GM21526 (cell line): ENCODE measurements around the gene TPPP.
A peak's percentile ranks its signal among the peaks of the same experiment; 100 is the strongest.
"Not testable (repeated sequence)": the region's sequence is repeated elsewhere in the genome, so short reads cannot be mapped to it uniquely, and the experiment has no call there.

Experiments used
- ATAC-seq: cut with Tn5 transposase; IDR thresholded peaks from one replicate; pipeline ENCODE4 v1.9.1; 2021; ENCODE audit warnings: moderate library complexity; ENCODE audit not compliant: unreplicated experiment, low FRiP score

TPPP gene

DNA sequence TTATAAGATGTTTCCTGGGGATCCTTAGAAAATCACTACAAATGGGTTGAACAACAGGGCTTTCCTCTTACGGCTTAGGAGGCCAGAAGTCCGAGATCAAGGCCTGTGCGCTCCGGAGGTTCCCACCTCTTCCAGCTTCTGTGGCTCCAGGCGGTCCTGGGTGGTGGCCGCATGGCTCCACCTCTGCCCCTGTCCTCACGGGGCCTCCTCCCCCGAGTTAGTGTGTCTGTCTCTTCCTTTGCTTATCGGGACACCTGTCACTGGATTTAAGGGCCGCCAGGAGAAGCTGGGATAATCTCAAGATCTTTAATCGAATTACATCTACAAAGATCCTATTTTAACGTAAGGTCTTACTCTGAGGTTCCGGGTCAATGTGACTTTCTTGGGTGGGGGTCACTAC lies 2.3 kb upstream of the TPPP start:
- not testable (repeated sequence) for ATAC-seq

GRCh38 chr5:694042-694431 lies 885 bp upstream of the TPPP start:
- not testable (repeated sequence) for ATAC-seq

DNA sequence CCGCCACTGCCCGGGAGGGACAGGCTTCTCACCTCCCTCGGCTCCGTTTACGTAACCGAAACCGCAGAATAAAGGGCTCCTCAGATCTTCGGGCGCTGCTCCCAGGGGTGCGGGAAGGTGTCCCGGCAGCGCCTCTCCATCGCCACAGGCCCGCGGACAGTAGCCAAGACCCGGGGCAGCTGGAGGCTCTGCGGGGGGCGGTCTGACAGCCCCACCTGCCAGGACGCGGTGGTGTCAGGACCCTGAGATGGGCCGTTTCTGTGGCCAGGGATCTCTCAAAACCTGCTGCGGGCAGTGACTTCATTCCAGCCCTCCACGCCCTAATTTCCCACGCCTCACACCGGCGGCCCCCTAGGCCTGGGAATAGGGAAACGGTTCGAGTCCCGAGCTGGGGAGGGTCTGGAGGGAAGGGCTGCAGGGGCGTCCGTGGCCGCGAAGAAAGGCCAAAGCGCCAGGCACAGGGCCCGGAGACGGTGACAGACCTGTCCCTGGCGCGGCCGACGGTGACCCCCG lies 567 bp downstream of the TPPP start:
- peak; percentile 24 for ATAC-seq

- ATAC-seq: no peak
These were observed 1.2 kb downstream of the TPPP start for GRCh38 chr5:691817-692528.

DNA sequence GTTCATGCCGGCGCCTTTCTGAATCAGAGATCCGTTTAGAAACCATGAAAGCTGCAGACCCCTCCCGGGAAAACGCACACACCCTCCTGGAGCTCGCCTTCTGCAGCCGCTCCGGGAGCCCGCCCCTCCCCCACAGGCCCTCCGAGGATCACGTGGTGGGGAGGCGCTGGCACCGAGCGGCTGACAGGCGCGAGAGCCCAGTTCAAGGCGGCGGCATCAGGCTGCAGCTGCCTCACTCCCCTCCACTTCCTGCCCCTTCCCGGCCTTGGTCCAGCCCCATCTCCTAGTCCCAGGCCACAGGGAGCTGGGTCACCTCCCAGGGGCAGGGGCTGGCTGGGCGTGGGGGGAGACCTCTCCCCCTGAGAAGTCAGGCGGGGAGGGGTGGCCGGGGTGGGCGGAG lies 2.1 kb downstream of the TPPP start:
- ATAC-seq: not testable (repeated sequence)

GRCh38 chr5:690293-690692 lies 2.9 kb downstream of the TPPP start:
- ATAC-seq: not testable (repeated sequence)

GRCh38 chr5:688348-689010 lies 4.7 kb downstream of the TPPP start:
- not testable (repeated sequence) for ATAC-seq

GRCh38 chr5:686936-687335 lies 6.2 kb downstream of the TPPP start:
- ATAC-seq: not testable (repeated sequence)

DNA sequence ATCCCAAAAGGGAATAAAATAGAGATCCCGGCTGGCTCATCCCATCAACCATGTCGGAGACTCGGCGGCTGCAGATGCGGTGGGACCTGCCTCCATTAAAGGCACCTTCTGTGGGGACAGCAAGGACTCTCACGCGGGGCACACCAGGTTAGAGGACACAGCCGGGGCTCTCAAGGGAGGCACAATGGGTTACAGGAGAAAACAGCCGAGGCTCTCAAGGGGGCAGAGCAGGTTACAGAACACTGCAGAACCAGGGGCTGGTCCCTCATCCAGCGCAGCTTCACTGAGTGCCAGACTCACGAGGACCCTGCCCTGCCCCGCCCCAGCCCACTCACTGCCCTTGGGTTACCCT lies 7.0 kb downstream of the TPPP start:
- not testable (repeated sequence) for ATAC-seq

DNA sequence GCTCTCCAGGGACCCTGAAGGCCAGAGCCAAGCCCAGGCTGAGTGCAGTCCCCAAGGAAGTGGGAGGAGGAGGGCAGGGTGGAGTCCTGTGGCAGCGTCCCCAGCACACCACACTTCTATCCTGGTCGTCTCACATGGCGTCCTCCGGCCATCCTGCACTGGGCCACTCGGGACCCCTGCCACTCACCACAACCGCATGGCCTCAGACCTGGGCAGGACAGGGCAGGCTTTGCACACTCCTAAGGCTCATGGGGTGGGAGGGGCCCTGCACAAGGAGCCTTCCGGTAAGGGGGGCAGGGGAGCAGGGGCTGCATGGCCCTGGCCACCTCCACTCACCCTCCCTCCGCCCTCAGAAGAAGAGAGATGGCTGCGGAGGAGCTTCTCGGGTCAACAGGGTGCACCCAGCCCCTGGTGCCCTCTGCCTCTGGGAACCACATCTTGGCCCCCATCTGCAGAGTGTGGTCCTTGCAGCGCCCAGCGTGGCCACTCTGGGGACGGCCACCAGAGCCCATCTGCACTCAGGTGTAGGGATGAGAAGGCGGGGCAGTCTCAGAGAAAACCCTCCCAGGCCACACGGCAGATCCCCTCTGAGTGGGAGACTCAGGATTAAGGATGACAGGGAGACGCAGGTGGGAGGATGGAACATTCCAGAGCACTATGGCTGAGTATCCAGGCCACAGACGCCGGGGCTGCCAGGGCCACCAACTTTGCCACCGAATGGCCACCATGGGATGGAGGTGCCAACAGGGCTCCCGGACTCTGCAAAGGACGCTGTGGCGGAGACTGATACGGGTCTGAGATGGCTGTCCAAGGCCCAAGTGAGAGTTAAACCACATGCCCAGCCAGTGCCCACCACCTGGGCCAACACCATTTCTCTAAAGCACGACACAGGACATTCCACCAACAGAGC lies 7.6 kb downstream of the TPPP start:
- ATAC-seq: no peak

DNA sequence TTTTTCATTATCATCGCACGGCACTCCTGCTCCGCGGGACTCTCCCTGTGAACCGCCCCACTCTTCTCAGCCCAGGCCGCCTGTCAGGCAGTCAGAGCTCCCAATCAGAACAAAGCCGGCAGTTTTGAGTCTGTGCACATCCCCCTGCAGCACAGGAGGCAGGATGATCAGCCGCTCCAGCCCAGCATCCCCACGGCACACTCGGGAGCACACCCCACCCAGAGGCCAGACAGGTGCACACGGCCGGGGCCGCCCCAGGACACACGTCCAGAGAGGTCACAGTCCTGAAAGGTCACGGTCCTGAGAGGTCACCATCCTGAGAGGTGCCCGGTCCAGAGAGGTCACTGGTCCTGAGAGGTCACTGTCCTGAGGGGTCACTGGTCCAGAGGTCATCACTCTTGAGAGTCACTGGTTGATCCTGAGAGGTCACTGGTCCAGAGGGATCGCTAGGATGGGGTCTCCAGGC lies 8.4 kb downstream of the TPPP start:
- no peak for ATAC-seq

DNA sequence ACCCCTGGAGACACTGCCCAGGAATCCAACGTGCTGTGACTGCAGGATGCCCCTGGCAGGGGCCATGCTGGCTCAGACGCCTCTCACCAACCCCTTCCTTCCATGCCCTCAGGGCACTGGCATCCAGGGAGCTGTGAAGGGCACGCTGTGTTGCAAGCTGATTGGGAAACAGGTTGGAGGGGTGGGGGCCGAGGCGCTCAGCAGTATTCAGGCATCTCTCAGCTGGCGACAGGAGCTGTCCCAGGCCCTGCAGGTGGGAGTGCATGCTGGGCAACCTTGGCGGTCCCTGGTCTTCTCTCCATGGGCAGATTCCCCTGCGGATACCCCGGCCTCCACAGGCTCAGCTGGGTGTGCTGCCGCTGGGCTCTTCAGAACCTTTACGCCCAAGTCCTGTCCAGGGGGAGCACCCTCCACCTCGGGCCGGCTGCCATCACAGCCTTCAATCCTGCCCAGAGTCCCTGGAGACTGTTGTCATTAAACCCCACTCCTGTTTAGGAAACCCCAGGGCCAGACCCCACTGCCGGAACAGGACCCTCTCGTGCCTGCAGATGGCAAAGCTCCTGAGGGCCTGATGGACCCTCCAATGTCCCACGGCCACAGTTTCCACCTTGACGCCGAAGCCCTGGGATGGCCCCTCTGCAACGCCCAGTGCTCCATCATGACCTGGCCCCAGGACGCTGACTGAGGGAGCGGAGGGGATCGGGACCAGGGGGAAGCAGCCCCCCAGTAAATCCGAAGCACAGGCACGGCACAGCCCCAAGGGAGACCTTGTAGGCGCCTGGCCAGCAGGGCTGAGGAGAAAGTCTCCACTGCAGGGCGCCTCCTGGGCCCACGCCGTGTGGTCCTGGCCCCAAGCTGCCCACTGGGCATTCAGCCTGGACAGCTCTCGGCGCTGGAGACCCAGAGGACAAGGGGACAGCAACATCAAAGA lies 9.3 kb downstream of the TPPP start:
- no peak for ATAC-seq

- ATAC-seq: not testable (repeated sequence)
These were observed 10.3 kb downstream of the TPPP start for GRCh38 chr5:682651-683358.

DNA sequence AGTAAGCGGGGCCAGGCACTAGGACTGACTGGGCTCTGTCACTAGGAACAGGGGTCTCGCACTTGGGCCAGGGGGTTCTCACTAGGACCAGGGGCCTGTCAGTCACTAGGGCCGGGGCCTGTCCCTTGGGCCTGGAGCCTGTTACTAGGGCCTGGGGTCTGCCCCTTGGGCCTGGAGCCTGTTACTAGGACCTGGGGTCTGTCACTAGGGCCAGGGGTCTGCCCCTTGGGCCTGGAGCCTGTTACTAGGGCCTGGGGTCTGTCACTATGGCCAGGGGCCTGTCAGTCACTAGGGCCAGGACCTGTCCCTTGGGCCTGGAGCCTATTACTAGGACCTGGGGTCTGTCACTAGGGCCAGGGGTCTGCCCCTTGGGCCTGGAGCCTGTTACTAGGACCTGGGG lies 10.9 kb downstream of the TPPP start:
- not testable (repeated sequence) for ATAC-seq

- ATAC-seq: not testable (repeated sequence)
These were observed 11.6 kb downstream of the TPPP start for GRCh38 chr5:681317-682191.

DNA sequence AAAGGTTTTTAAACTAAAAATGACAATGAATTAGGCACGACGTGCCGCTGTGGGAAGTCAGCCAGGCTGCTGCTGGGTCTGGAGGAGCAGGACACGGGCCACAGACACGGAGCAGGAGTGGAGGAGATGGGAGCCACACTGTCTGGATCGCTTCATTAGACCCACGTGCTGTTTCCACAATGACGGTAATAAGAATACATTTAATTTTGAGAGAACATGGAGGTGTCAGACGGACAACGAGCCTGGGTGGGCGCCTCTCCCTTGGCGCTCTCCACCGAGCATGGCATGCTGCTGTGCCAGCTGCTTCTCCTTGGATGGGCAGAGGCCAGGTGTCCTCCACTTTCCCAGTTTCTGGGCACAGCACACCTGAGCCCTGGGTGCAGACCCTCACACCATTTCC lies 12.3 kb downstream of the TPPP start:
- ATAC-seq: not testable (repeated sequence)

DNA sequence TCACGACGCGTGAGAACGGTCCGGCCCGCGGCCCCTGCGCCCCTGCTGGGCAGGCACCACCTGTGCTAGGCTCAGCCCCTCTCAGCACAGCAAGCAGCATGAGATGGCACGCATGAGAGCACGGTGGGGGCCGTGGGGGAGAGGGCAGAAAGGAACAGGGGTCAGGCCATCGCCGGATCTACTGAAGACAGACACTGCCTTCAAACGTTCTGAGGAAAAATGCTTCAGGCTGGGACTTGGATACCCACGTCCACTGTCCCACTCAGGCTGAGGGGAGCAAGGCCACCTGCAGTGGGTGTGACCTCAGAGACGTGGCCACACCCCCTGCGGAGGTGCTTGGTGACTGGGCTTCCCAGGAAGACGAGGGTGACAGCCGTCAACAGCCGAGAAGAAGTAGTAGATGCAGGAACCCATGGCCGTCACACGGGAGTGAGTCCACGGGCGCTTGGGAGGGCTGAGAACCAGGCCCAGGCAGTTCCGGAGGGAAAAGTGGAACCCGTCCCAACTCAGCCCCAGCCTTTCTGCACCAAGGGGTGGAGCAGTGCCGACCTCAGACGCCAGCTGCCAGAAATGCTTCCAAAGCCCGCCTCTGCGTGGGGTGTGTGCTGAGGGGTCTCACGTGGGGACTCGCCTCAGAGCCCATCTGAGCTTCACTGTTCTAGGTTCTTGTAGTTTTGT lies 12.9 kb downstream of the TPPP start:
- not testable (repeated sequence) for ATAC-seq
